Smooth muscle cell (in vitro differentiated cells): Measurements from ENCODE around the gene LHFPL6. TPM values are rescaled to one million over a fixed set of nuclear protein-coding genes. Genes with fewer than 3 reads are reported as not detected.

Source experiments
- DNase-seq: peaks from one replicate; lab custom pipeline; 2025; ENCODE audit not compliant: unreplicated experiment; lab: John Stamatoyannopoulos, UW
- H2AFZ ChIP-seq: fragments of 200-600 bp; sonication (generic); 2 replicates; pipeline ENCODE4 v1.6.0; 2016; ENCODE audit warnings: antibody characterized with exemption, low read depth, mild to moderate bottlenecking
- H3F3A ChIP-seq: fragments of 200-600 bp; sonication (generic); 2 replicates; pipeline ENCODE4 v1.6.0; 2017; ENCODE audit warnings: antibody characterized with exemption, low read depth
- H3K27ac ChIP-seq: fragments of 200-600 bp; sonication (generic); 2 replicates; pipeline ENCODE4 v1.5.1; 2016; ENCODE audit warnings: low read depth, mild to moderate bottlenecking
- H3K27me3 ChIP-seq: fragments of 200-600 bp; sonication (generic); 2 replicates; pipeline ENCODE4 v1.6.1; 2016; ENCODE audit warnings: low read depth, mild to moderate bottlenecking
- H3K36me3 ChIP-seq: fragments of 200-600 bp; sonication (generic); 2 replicates; pipeline ENCODE4 v1.5.1; 2016; ENCODE audit warnings: low read depth
- H3K4me1 ChIP-seq: fragments of 200-600 bp; sonication (generic); 2 replicates; pipeline ENCODE4 v1.5.1; 2016; ENCODE audit warnings: low read depth
- H3K4me2 ChIP-seq: fragments of 200-600 bp; sonication (generic); 2 replicates; pipeline ENCODE4 v1.6.0; 2016; ENCODE audit warnings: mild to moderate bottlenecking
- H3K4me3 ChIP-seq: fragments of 200-600 bp; sonication (generic); 2 replicates; pipeline ENCODE4 v1.5.1; 2016; ENCODE audit warnings: mild to moderate bottlenecking
- H3K79me2 ChIP-seq: fragments of 200-600 bp; sonication (generic); 2 replicates; pipeline ENCODE4 v1.6.0; 2016; ENCODE audit warnings: low read depth, mild to moderate bottlenecking
- H3K9ac ChIP-seq: fragments of 200-600 bp; sonication (generic); 2 replicates; pipeline ENCODE4 v1.6.0; 2016; ENCODE audit warnings: low read depth
- H3K9me3 ChIP-seq: fragments of 200-600 bp; sonication (generic); replicated peaks from 2 replicates; pipeline ENCODE4 v1.5.1; 2016; ENCODE audit warnings: low read depth
- H4K20me1 ChIP-seq: fragments of 200-600 bp; sonication (generic); 2 replicates; pipeline ENCODE4 v1.6.0; 2016; ENCODE audit warnings: low read depth
- WGBS: methylation state at CpG from one replicate; pipeline ENCODE4 v1.1.7; 2016; ENCODE audit warnings: low lambda C conversion rate; 5-methylcytosine and 5-hydroxymethylcytosine counted together
- polyA plus RNA-seq: library from polyadenylated mRNA; unstranded; fragments of >200 nt; fragmentation: Nextera tagmentation; extraction: Ambion mirVana; gene quantifications from 2 replicates; pipeline ENCODE4 v1.2.1, GENCODE V29; 2016
- total RNA-seq: library from RNA; depleted of rRNA; stranded (reverse); fragments of >200 nt; gene quantifications from 2 replicates; pipeline ENCODE4 v1.2.3, GENCODE V29; 2014
- TF ChIP-seq, protein P1 (sequence below): fragments of 200-600 bp; sonication (generic); IDR thresholded peaks from 2 replicates; pipeline ENCODE4 v1.5.1; 2017; ENCODE audit warnings: borderline replicate concordance, mild to moderate bottlenecking, antibody characterized with exemption; ENCODE audit not compliant: insufficient read depth, poor library complexity, severe bottlenecking

LHFPL6 gene
- total and polyA plus RNA-seq, 2 experiments from 2014 or later: 24.7 to 43.6 TPM

DNA sequence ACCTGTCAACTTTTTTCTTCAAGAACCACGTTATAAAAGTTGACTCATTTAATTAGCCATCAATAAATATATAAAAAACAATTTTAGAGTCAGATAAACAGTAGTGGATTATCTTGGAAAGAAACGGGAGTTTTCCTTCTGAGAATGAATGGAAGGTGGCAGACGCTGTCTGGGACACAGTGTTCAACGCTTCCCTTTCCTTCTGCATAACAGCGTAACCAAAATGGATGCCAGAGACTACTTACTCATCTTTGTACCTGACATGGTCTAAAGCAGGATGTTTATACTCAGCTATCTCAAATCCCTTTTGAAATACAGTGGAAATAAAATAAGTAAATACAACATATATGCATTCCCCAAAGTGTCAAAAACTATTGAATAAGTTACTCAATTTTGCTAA, 195.2 kb downstream of the LHFPL6 start:
- H3K4me3 ChIP-seq: no peak overlapping the region
- H3K9ac ChIP-seq: no peak overlapping the region
- H4K20me1 ChIP-seq: no peaks in the 10 kb centered on the region
- no peak overlapping the region for H2AFZ ChIP-seq
- no peak overlapping the region for H3K27ac ChIP-seq
- H3F3A ChIP-seq: peaks cover 7% of the 10 kb centered on the region
- no peak overlapping the region for H3K4me2 ChIP-seq
- H3K9me3 ChIP-seq: no peaks in the 10 kb centered on the region
- TF ChIP-seq, protein P1, sequence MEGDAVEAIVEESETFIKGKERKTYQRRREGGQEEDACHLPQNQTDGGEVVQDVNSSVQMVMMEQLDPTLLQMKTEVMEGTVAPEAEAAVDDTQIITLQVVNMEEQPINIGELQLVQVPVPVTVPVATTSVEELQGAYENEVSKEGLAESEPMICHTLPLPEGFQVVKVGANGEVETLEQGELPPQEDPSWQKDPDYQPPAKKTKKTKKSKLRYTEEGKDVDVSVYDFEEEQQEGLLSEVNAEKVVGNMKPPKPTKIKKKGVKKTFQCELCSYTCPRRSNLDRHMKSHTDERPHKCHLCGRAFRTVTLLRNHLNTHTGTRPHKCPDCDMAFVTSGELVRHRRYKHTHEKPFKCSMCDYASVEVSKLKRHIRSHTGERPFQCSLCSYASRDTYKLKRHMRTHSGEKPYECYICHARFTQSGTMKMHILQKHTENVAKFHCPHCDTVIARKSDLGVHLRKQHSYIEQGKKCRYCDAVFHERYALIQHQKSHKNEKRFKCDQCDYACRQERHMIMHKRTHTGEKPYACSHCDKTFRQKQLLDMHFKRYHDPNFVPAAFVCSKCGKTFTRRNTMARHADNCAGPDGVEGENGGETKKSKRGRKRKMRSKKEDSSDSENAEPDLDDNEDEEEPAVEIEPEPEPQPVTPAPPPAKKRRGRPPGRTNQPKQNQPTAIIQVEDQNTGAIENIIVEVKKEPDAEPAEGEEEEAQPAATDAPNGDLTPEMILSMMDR: no peak
- WGBS: 83% methylated on average over 5 of the region's 5 CpGs
- no peaks in the 10 kb centered on the region for H3K79me2 ChIP-seq
- peaks cover 17% of the 10 kb centered on the region for H3K4me1 ChIP-seq
- no peaks in the 10 kb centered on the region for H3K36me3 ChIP-seq
- H3K27me3 ChIP-seq: no peaks in the 10 kb centered on the region
- no peak for DNase-seq

DNA sequence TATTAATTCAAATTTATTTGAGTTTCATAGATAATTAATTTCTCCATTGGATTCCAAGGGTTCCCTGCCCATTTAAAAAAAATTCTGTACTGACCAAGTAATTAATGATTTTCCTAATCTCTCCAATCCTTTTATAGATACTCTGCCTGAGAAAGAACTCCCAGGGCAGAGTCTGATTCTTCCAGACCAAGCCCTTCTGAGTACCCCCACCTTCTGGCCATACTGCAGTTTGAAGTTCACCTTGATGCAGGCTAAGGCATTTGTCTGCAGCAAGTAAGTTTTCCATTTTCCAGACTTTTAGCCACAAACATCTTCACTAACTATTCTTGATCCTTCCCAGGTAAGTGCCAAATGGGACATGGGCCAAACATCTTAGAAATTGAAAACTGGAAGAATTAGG, 195.9 kb downstream of the LHFPL6 start:
- DNase-seq: no peak
- no peaks in the 10 kb centered on the region for H3K79me2 ChIP-seq
- TF ChIP-seq, protein P1: no peak
- no peaks in the 10 kb centered on the region for H3K36me3 ChIP-seq
- no peak overlapping the region for H3K4me2 ChIP-seq
- H3K27ac ChIP-seq: no peak overlapping the region
- no peak overlapping the region for H3K4me3 ChIP-seq
- H3K4me1 ChIP-seq: peaks cover 17% of the 10 kb centered on the region
- no peaks in the 10 kb centered on the region for H3K27me3 ChIP-seq
- H4K20me1 ChIP-seq: no peaks in the 10 kb centered on the region
- no peak overlapping the region for H2AFZ ChIP-seq
- H3F3A ChIP-seq: peaks cover 7% of the 10 kb centered on the region
- H3K9me3 ChIP-seq: no peaks in the 10 kb centered on the region
- H3K9ac ChIP-seq: no peak overlapping the region

DNA sequence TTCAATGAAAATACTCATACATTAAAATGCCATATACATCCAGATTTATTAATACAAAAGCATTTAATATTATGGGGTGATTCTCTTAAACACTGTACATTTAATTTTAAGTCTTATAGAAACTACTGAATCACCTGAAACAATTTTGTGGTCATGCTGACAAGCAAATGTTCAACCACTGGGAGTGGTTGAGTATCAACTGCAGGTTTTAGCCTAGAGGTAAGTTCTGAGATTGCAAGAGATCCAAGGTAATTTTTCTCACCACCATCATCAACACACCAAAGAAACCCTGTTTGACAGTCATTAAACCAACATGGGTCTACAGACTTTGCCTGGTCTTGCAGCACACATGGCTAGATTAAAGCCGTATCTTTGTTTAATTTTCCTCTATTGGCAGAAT, 196.3 kb downstream of the LHFPL6 start:
- TF ChIP-seq, protein P1: peak; percentile 9
- H3K4me2 ChIP-seq: peak overlapping the region; percentile 77
- WGBS: 81% methylated on average over 1 of the region's 1 CpG
- H3K79me2 ChIP-seq: no peaks in the 10 kb centered on the region
- peaks cover 7% of the 10 kb centered on the region for H3F3A ChIP-seq
- H4K20me1 ChIP-seq: no peaks in the 10 kb centered on the region
- no peaks in the 10 kb centered on the region for H3K27me3 ChIP-seq
- H3K27ac ChIP-seq: peak overlapping the region; percentile 58
- no peaks in the 10 kb centered on the region for H3K36me3 ChIP-seq
- no peak overlapping the region for H3K4me3 ChIP-seq
- peaks cover 17% of the 10 kb centered on the region for H3K4me1 ChIP-seq
- H2AFZ ChIP-seq: no peak overlapping the region
- no peaks in the 10 kb centered on the region for H3K9me3 ChIP-seq
- DNase-seq: no peak
- H3K9ac ChIP-seq: no peak overlapping the region

DNA sequence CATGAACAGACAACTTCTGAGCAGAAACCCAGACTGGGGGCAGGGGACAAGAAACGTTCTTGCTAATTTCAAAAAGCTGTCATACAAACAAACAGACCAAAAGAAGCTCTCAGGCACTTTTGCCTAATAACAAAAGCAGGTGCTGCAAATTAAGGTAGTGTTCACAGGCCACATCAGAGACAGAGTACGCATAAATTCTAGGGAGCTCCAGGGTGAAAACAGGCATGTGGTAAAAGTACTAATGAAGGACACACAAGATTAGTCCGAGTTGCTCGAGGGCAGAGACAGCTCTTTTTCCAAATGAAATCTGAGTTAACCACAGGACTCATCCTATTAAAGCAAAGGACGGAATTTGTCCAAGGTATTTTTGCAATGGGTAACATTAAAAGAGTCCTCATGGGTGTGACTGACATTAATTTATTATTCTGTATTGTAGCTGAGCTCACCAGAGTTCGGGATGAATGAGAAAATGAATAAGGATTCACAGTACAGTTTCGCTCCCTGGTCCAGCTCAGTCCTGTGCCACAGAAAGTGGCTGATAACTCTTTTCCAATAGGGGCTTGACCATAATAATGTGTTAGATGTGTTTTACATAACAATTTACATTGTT, 197.3 kb downstream of the LHFPL6 start:
- no peaks in the 10 kb centered on the region for H3K9me3 ChIP-seq
- peak overlapping the region; percentile 77 for H3K4me2 ChIP-seq
- no peak overlapping the region for H3K9ac ChIP-seq
- no peaks in the 10 kb centered on the region for H3K36me3 ChIP-seq
- no peaks in the 10 kb centered on the region for H4K20me1 ChIP-seq
- TF ChIP-seq, protein P1: no peak
- no peaks in the 10 kb centered on the region for H3K79me2 ChIP-seq
- DNase-seq: no peak
- 23% methylated on average over 7 of the region's 7 CpGs for WGBS
- H3K27ac ChIP-seq: peak overlapping the region; percentile 58
- H3K4me3 ChIP-seq: peak overlapping the region; percentile 7
- H3K27me3 ChIP-seq: no peaks in the 10 kb centered on the region
- peak overlapping the region; percentile 35 for H2AFZ ChIP-seq
- H3F3A ChIP-seq: peaks cover 7% of the 10 kb centered on the region
- H3K4me1 ChIP-seq: peaks cover 17% of the 10 kb centered on the region
